ENCODE results near the gene SSC4D.

The SSC4D gene

DNA sequence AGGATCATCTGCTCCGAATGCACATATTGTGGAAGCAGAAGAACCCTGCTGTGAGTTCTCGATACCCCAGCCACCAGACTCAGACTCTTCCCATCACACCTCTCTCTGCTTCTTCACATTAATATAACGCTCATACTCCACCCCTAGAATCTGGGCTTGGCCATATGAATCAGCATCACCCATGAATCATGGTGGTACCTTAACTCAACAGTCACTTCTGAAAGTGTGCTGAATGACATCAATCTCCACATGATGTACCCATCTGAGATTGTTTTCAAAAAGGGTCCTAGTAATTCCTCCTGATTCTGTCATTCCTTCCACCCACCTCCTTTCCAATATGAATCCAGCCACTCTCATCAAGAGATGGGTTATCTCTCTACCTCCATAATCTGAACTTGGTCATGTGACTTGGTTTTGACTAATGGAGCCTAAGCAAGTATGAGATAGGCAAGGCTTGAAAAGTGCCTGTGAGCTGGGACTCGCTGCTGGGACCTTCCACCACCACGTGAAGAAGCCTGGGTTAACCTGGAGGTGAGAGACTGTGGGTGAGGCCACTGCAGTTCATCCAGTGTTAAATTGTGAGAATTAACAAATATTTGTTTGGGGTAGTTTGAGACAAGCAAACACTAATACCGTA lies 66.1 kb downstream of the SSC4D start:
- no peak overlapping the region for H3K4me3 ChIP-seq (ENCODE audit: low read depth, low read length)
- H3K36me3 ChIP-seq = peaks cover 95% of the 10 kb centered on the region
- no peak overlapping the region for H3K27ac ChIP-seq
- no peaks in the 10 kb centered on the region for H3K27me3 ChIP-seq (ENCODE audit: insufficient read depth, low read depth, severe bottlenecking)
- TF ChIP-seq, protein P1, sequence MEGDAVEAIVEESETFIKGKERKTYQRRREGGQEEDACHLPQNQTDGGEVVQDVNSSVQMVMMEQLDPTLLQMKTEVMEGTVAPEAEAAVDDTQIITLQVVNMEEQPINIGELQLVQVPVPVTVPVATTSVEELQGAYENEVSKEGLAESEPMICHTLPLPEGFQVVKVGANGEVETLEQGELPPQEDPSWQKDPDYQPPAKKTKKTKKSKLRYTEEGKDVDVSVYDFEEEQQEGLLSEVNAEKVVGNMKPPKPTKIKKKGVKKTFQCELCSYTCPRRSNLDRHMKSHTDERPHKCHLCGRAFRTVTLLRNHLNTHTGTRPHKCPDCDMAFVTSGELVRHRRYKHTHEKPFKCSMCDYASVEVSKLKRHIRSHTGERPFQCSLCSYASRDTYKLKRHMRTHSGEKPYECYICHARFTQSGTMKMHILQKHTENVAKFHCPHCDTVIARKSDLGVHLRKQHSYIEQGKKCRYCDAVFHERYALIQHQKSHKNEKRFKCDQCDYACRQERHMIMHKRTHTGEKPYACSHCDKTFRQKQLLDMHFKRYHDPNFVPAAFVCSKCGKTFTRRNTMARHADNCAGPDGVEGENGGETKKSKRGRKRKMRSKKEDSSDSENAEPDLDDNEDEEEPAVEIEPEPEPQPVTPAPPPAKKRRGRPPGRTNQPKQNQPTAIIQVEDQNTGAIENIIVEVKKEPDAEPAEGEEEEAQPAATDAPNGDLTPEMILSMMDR (IDR thresholded peaks at IDR 0.05; ENCODE audit: low read depth, low read length) = no peak
- DNase-seq = no peak
- no peaks in the 10 kb centered on the region for H3K9me3 ChIP-seq (ENCODE audit: severe bottlenecking)

DNA sequence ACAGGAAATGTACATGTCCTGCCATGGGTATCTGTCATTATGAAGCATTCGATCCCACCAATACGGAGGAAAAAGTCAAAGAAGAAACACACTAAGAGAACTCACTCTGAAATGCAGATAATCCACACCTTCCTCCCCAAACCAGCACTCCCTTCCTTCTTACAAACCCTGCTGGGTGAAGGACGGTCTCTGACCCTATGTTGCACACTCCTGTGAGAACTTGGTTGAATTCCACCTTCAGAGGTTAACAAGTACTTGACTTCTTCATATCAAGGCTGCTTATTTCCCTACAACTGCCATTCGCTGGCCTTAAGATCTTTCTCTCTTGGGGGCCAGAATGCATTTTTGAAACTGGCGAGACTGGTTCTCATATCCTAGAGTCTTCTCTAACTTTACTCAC lies 67.3 kb downstream of the SSC4D start:
- Histone ChIP-seq H3K27me3 (ENCODE audit: insufficient read depth, low read depth, severe bottlenecking) (no peaks in the 10 kb centered on the region), H3K4me3 (ENCODE audit: low read depth, low read length) (no peak overlapping the region), H3K9me3 (ENCODE audit: severe bottlenecking) (no peaks in the 10 kb centered on the region), H3K27ac (no peak overlapping the region), H3K36me3 (peaks cover 88% of the 10 kb centered on the region)
- TF ChIP-seq, protein P1 (IDR thresholded peaks at IDR 0.05; ENCODE audit: low read depth, low read length) = no peak
- DNase-seq = no peak

DNA sequence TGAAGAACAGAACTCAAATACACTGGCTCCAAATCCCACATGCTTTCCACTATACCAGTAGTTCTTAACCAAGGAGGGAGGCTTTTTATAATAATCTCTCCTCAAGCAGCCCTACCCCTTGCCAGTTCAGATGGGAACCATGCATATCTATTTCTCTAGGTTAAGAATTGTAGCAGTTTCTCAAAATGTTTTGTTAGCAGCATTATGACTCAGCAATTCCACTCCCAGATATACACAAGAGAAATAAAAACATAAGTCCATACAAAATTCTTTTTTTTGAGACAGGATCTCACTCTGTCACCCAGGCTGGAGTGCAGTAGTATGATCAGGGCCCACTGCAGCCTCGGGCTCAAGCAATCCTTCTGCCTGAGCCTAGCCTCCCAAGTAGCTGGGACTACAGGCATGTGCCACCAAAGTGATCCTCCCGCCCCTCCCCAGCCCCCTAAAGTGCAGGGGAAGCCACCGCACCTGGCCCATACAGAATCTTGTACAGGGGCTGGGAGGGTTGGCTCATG lies 68.8 kb downstream of the SSC4D start:
- H3K9me3 ChIP-seq (ENCODE audit: severe bottlenecking) = no peaks in the 10 kb centered on the region
- no peak overlapping the region for H3K27ac ChIP-seq
- no peaks in the 10 kb centered on the region for H3K27me3 ChIP-seq (ENCODE audit: insufficient read depth, low read depth, severe bottlenecking)
- H3K4me3 ChIP-seq (ENCODE audit: low read depth, low read length) = no peak overlapping the region
- DNase-seq = no peak
- H3K36me3 ChIP-seq = peaks cover 83% of the 10 kb centered on the region
- TF ChIP-seq, protein P1 (IDR thresholded peaks at IDR 0.05; ENCODE audit: low read depth, low read length) = no peak
